Globus pallidus (tissue), 1 donor: Measurements from ENCODE around the gene IL22RA2.

Source experiments
- DNase-seq: peaks from one replicate; pipeline ENCODE4 v3.0.0-alpha.2; 2015; ENCODE audit warnings: low spot score

IL22RA2 gene

GRCh38 chr6:137167702-137168377 is 5.6 kb downstream of the IL22RA2 start:
- no peak for DNase-seq

GRCh38 chr6:137166247-137167098 is 7.0 kb downstream of the IL22RA2 start:
- peak; percentile 39 for DNase-seq

GRCh38 chr6:137165375-137166246 is 7.8 kb downstream of the IL22RA2 start:
- DNase-seq, result no peak

GRCh38 chr6:137163732-137164318 is 9.6 kb downstream of the IL22RA2 start:
- DNase-seq, result no peak

DNA sequence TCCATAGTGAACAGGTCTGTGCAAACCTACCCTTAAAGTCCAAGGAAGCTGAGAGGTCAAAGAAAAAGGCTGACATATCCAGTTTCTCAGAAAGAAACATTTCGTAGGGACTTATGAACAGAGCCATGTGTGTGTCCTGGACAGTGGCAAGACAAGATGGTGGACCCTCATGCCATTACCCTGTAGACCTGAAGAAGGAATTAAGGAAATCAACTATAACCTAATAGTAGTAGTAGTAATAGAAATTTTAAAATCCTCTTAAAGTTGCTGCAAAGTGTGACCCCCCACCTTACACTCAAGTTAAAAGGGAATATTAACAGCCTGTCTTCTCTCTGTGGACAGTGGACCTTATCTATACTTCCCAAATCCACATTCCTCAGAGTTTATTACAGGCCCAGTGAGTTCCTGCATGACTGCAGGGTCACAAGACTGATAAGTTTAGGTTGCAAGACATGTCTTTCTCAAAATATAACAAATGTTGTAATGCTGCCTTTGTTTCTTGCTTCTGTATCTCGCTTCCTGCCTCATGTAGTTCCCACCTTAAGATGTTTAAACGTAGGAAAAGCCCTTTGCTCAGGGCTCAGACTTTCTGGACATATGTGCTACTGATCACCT is 10.6 kb downstream of the IL22RA2 start:
- DNase-seq, result no peak

GRCh38 chr6:137161949-137162348 is 11.5 kb downstream of the IL22RA2 start:
- no peak for DNase-seq

- no peak for DNase-seq
Measured at GRCh38 chr6:137160763-137161162, 12.7 kb downstream of the IL22RA2 start.

DNA sequence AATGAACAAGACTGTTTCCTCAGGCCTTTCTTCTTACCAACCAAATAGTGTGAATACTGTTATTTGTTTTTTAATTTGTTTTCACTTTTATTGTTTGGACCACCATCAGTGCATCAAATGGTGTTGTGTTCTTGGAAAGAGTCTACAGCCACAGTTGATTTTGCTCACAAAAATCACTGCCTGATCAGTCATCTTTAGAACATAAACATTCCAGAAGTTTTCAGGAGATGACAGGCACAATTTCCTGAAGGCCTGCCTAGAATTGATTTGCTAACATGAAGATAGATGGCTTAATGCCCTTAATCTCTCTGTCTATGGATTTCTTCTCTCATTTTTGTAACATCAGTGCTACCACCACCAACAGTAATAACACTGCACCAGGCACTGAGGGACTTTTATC is 13.5 kb downstream of the IL22RA2 start:
- DNase-seq, result no peak

DNA sequence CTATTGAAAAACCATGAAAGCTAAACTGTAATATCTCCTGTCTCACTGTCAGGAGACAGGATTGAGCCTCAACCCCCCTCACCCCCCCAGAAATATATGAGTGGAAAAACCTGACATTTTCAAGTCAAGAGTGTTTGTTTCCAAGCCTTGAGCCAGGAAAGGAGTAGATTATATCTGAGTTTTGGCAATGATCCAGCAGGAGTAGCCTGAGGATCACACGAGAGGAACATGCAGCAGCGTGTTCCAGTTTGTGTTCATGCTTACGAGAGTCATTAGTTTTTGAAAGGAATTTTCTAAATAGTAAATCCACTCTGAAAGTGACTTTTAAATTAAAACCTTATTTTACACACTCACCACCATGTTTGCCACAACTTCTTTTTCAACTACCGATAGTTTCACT is 15.8 kb downstream of the IL22RA2 start:
- no peak for DNase-seq

GRCh38 chr6:137156650-137157049 is 16.8 kb downstream of the IL22RA2 start:
- DNase-seq, result no peak

DNA sequence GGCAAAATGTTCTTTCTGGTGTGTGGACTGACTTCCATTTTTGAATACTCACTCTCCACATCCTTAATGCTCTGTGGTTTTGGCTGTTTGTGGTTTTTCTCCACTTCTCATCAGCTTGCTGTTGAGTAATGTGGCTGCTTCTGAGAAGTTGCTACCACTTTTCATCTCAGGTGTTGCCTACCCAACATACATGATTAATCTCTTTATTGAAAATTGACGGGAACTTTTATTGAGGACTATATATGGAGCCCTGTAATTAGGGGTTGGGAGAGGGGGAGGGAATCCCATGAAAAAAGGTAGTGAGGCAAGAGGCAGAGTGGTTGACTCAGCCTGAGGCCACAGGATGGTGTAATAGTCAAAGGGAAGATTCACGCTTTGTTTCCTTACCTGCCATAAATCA is 17.6 kb downstream of the IL22RA2 start:
- DNase-seq, result peak; percentile 10

DNA sequence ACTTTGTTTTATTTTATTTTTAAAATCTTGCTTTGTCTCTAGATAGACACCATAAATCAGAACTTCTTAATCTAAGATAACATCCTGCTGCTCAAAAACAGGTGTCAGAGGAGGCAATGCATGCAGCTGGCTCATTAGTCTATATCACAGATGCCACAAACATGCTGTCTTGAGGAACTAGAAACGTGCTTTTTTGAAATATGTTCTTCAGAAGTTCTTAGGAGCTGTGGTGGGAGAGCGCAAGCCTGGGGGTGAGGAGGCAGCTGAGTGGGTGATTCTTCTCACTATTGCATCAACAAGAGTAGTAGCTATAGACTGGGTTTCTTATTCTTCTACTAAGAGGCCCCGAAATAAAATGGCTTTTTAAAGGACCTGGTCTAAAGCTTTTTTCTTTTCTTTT is 23.4 kb downstream of the IL22RA2 start:
- DNase-seq, result no peak

DNA sequence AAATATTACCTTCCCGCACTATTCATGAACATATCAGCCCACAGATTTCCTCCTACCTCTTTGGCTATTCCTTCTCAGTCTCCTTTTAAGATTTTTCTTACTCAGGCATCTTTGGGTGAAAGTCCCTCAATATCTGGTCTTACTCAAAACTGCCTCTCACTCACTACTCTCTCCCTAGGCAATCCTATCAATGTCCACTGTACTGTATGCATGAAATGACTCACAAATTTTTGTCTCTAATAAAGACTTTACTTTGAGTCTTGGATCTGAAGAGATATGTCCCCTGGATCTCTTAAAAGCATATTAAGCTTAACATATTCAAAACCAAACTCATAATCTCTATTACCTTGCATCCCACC is 24.4 kb downstream of the IL22RA2 start:
- no peak for DNase-seq

DNA sequence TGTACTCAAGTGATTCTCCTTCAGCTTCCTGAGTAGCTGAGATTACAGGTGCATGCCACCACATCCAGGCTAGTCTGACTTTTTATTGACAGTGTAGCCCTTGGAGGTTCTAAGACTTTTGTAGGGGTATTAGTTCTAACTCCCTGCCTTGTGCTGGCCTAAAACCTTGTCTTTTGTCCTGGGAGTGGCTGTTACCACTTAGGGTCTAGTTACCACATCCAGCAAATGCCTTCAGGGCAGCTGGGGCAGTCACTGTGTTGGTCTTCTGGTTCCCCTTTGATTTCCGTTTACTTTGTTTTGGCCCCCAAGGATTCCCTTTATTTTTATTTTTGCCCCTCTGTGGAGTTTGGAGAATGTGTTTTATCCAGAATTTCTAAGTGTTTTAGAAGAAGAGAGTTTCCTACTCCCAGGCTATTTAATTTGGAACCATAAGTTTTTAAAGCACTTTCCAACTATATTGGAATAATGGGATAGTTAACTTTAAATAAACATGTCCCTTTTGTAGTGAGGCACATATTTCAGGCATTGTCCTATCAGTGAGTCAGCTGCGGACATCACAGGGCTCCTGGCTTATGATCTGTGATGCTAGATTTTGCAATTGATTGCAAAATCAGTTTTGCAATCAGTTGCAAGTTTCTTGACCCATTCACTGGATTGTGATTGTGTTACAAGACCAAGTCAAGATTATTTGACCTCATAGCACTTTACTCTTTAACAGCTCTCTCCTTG is 25.0 kb downstream of the IL22RA2 start:
- DNase-seq, result no peak

DNA sequence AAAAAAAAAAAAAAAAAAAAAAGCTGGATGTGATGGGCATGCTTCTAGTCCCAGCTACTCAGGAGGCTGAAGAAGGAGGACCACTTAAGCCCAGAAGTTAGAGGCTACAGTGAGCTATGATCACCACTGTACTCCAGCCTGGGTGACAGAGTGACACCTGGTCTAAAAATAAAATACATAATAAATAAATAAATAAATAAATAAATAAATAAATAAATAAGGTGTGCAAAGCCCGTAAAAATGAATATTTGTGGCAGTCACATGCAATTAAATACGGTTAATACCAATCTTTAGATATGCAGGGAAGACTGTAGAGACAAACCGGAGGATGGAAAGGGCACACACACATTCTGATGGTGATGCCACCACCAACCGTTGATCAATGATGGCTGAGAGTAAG is 26.2 kb downstream of the IL22RA2 start:
- DNase-seq, result no peak

GRCh38 chr6:137146206-137146605 is 27.2 kb downstream of the IL22RA2 start:
- no peak for DNase-seq

GRCh38 chr6:137145421-137145820 is 28.0 kb downstream of the IL22RA2 start:
- no peak for DNase-seq

DNA sequence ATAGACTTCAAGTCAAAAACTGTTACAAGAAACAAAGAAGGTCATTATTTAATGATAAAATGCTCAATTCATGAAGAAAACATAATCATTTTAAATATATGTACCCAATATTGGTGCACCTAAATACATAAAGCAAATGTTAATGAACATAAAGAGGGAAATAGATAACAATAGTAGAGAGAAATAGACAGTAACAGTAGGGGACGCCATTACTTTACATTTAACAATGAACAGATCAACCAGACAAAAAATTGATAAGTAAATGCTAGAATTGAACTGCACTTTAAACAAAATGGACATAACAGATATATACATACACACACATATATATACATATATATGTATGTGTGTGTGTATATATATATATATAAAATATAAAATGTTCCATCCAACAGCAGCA is 37.4 kb downstream of the IL22RA2 start:
- no peak for DNase-seq

GRCh38 chr6:137134483-137134882 is 39.0 kb downstream of the IL22RA2 start:
- no peak for DNase-seq

DNA sequence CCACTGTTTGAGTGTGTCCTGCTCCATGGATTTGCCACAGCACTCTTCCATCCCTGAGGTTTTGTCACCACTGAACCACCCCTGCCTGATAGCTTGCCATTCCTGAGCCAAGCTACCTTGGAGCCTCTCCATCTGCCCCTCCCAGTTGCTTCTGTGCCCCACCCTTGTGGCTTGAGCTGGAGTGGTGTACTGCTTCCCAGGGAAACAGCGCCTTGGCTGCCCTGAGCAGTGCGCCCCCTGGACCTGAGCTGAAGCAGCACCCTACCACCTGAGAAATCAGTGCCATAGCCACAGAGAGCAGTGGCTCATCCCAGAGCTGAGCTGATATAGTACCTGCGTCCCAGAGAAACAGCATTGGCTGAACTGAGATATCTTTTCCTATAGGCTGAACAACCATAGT is 40.3 kb downstream of the IL22RA2 start:
- DNase-seq, result no peak

DNA sequence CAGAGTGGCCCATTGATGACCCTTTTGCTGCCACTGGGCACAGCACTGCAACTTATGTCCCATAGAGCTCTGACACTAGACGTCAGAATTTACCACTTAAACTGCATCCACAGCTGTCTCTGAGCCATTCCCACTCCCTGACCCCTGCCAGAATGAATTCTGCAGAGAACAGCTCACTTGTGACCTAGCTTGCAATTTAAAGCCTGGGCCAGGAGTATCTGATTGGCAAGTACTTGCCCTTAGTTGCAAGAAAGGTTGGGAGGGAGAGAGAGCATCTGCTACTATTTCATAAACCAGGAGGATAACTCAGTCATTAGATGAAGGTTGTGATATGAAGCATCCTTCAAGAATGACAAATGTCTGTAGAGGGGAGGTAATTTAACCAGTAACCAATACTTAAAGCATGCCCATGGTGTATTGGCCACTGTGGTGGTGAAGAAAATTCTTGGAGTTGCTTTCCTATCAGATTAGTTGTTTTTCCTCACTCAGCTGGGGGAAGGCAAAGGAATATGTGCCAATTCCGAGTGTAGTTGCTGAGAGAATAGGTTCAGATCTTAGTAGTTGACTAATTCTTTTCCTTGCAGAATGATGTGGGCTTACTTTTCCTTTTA is 46.5 kb downstream of the IL22RA2 start:
- DNase-seq, result no peak
